Measurements from ENCODE around the gene CD300LG. TPM values are rescaled to one million over a fixed set of nuclear protein-coding genes. Genes with fewer than 3 reads are reported as not detected.

The CD300LG gene
- total and polyA plus RNA-seq, 2 experiments from 2014 or later: not detected

GRCh38 chr17:43816336-43817320 lies 30.3 kb upstream of the CD300LG start (continued):
- TF ChIP-seq REST (IDR thresholded peaks at IDR 0.05; ENCODE audit: unreplicated experiment): no peak
- TF ChIP-seq, protein P1, sequence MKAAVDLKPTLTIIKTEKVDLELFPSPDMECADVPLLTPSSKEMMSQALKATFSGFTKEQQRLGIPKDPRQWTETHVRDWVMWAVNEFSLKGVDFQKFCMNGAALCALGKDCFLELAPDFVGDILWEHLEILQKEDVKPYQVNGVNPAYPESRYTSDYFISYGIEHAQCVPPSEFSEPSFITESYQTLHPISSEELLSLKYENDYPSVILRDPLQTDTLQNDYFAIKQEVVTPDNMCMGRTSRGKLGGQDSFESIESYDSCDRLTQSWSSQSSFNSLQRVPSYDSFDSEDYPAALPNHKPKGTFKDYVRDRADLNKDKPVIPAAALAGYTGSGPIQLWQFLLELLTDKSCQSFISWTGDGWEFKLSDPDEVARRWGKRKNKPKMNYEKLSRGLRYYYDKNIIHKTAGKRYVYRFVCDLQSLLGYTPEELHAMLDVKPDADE (IDR thresholded peaks at IDR 0.05): no peak
- TF ChIP-seq CREB1 (CRISPR knock-in tag; IDR thresholded peaks at IDR 0.05; ENCODE audit: low read depth): no peak
- no peak for TF ChIP-seq STAT1 (IDR thresholded peaks at IDR 0.05; ENCODE audit: unreplicated experiment)

DNA sequence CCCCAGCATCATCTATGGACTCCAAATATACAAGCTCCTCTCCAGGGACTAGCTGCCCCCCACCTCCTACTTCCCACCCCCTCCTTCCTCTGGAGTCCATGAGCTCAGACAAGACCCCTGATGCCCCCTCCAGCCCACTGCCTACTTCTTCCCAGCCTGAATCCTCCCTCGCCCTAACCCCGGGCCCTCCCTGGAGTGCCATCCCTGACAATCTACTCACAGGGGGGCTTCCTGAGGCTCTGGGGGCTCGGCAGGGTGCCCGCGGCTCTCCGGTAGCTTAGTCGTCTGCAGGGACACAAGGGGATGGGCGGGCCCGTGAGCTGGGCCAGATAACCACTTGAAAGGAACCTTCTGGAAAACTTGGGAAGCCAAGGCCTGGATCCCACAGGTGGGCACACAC lies 29.1 kb upstream of the CD300LG start:
- no peak overlapping the region for H3K4me3 Mint-ChIP-seq
- H3K27ac Mint-ChIP-seq: no peak overlapping the region
- Histone ChIP-seq H3K36me3 (ENCODE audit: insufficient read depth) (no peaks in the 10 kb centered on the region), H4K20me1 (replicated peaks; ENCODE audit: insufficient read depth) (no peaks in the 10 kb centered on the region), H3F3A (replicated peaks; ENCODE audit: low read depth) (no peaks in the 10 kb centered on the region), H3K4me3 (no peak overlapping the region), H3K27me3 (ENCODE audit: insufficient read depth) (no peaks in the 10 kb centered on the region), H3K79me2 (replicated peaks; ENCODE audit: insufficient read depth) (no peaks in the 10 kb centered on the region), H2AFZ (no peak overlapping the region), H3K27ac (ENCODE audit: low read depth) (no peak overlapping the region), H3K4me2 (no peak overlapping the region), H3K4me1 (ENCODE audit: insufficient read depth) (no peaks in the 10 kb centered on the region), H3K9me2 (ENCODE audit: insufficient read depth) (no peaks in the 10 kb centered on the region)
- H3K27me3 Mint-ChIP-seq (ENCODE audit: insufficient read depth, low read depth, poor library complexity): peaks cover 1% of the 10 kb centered on the region
- no peaks in the 10 kb centered on the region for H3K9me3 Mint-ChIP-seq
- no peaks in the 10 kb centered on the region; the same call in 2 of the 3 replicates for H3K36me3 Mint-ChIP-seq (ENCODE audit: low read depth)
- no peak for TF ChIP-seq POLR2AphosphoS5 (IDR thresholded peaks at IDR 0.05; ENCODE audit: low read depth)
- TF ChIP-seq ZNF114 (CRISPR knock-in tag; IDR thresholded peaks at IDR 0.05): no peak
- TF ChIP-seq NANOG (IDR thresholded peaks at IDR 0.05; ENCODE audit: borderline replicate concordance): no peak
- DNase-seq (ENCODE audit: low spot score) (no peak), ATAC-seq (no peak)
- peaks cover 6% of the 10 kb centered on the region for H3K4me1 Mint-ChIP-seq

- Mint-ChIP-seq H3K9me3 (no peaks in the 10 kb centered on the region), H3K4me1 (peaks cover 6% of the 10 kb centered on the region), H3K27me3 (ENCODE audit: insufficient read depth, low read depth, poor library complexity) (peaks cover 1% of the 10 kb centered on the region), H3K4me3 (no peak overlapping the region), H3K36me3 (ENCODE audit: low read depth) (no peaks in the 10 kb centered on the region; the same call in 2 of the 3 replicates), H3K27ac (no peak overlapping the region)
- no peaks in the 10 kb centered on the region for H3K36me3 ChIP-seq (ENCODE audit: insufficient read depth)
- H3K79me2 ChIP-seq (replicated peaks; ENCODE audit: insufficient read depth): no peaks in the 10 kb centered on the region
- no peaks in the 10 kb centered on the region for H3K9me2 ChIP-seq (ENCODE audit: insufficient read depth)
- no peaks in the 10 kb centered on the region for H3F3A ChIP-seq (replicated peaks; ENCODE audit: low read depth)
- no peak overlapping the region for H3K4me2 ChIP-seq
- H2AFZ ChIP-seq: no peak overlapping the region
- no peaks in the 10 kb centered on the region for H3K27me3 ChIP-seq (ENCODE audit: insufficient read depth)
- ATAC-seq (no peak), DNase-seq (ENCODE audit: low spot score) (no peak)
- H4K20me1 ChIP-seq (replicated peaks; ENCODE audit: insufficient read depth): no peaks in the 10 kb centered on the region
- no peak overlapping the region for H3K4me3 ChIP-seq
- TF ChIP-seq, protein P2, sequence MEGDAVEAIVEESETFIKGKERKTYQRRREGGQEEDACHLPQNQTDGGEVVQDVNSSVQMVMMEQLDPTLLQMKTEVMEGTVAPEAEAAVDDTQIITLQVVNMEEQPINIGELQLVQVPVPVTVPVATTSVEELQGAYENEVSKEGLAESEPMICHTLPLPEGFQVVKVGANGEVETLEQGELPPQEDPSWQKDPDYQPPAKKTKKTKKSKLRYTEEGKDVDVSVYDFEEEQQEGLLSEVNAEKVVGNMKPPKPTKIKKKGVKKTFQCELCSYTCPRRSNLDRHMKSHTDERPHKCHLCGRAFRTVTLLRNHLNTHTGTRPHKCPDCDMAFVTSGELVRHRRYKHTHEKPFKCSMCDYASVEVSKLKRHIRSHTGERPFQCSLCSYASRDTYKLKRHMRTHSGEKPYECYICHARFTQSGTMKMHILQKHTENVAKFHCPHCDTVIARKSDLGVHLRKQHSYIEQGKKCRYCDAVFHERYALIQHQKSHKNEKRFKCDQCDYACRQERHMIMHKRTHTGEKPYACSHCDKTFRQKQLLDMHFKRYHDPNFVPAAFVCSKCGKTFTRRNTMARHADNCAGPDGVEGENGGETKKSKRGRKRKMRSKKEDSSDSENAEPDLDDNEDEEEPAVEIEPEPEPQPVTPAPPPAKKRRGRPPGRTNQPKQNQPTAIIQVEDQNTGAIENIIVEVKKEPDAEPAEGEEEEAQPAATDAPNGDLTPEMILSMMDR (conservative IDR thresholded peaks at IDR 0.05; ENCODE audit: low read depth in 2 of 2): no peak
- TF ChIP-seq POLR2AphosphoS5 (IDR thresholded peaks at IDR 0.05; ENCODE audit: low read depth) (no peak), EZH2 (IDR thresholded peaks at IDR 0.05; ENCODE audit: low read depth, unreplicated experiment) (no peak), ZNF331 (CRISPR knock-in tag; IDR thresholded peaks at IDR 0.05; ENCODE audit: low read depth) (no peak), JUNB (IDR thresholded peaks at IDR 0.05; ENCODE audit: unreplicated experiment) (no peak), ZNF114 (CRISPR knock-in tag; IDR thresholded peaks at IDR 0.05) (no peak), STAT1 (IDR thresholded peaks at IDR 0.05; ENCODE audit: unreplicated experiment) (no peak), NANOG (IDR thresholded peaks at IDR 0.05; ENCODE audit: borderline replicate concordance) (no peak), CREB1 (CRISPR knock-in tag; IDR thresholded peaks at IDR 0.05; ENCODE audit: low read depth) (no peak)
- no peaks in the 10 kb centered on the region for H3K4me1 ChIP-seq (ENCODE audit: insufficient read depth)
- H3K27ac ChIP-seq (ENCODE audit: low read depth): no peak overlapping the region
These were observed 28.0 kb upstream of the CD300LG start for GRCh38 chr17:43818966-43819365.

Measured in GM23338 (cell line).